HUDEP-2 (cell line): ENCODE results near the gene SLC6A6.

Experiments used
- DNase-seq, 76 experiments: peaks; one replicate each; lab custom pipeline; 2025; ENCODE audit not compliant: unreplicated experiment in 76 of 76; lab: John Stamatoyannopoulos, UW

The SLC6A6 gene

GRCh38 chr3:14415501-14415900 is 13.1 kb downstream of the SLC6A6 start:
- DNase-seq: no peak

- no peak for DNase-seq
Observed at GRCh38 chr3:14416453-14416852, 14.0 kb downstream of the SLC6A6 start.

- DNase-seq: no peak
Observed at GRCh38 chr3:14418296-14419250, 16.2 kb downstream of the SLC6A6 start.

DNA sequence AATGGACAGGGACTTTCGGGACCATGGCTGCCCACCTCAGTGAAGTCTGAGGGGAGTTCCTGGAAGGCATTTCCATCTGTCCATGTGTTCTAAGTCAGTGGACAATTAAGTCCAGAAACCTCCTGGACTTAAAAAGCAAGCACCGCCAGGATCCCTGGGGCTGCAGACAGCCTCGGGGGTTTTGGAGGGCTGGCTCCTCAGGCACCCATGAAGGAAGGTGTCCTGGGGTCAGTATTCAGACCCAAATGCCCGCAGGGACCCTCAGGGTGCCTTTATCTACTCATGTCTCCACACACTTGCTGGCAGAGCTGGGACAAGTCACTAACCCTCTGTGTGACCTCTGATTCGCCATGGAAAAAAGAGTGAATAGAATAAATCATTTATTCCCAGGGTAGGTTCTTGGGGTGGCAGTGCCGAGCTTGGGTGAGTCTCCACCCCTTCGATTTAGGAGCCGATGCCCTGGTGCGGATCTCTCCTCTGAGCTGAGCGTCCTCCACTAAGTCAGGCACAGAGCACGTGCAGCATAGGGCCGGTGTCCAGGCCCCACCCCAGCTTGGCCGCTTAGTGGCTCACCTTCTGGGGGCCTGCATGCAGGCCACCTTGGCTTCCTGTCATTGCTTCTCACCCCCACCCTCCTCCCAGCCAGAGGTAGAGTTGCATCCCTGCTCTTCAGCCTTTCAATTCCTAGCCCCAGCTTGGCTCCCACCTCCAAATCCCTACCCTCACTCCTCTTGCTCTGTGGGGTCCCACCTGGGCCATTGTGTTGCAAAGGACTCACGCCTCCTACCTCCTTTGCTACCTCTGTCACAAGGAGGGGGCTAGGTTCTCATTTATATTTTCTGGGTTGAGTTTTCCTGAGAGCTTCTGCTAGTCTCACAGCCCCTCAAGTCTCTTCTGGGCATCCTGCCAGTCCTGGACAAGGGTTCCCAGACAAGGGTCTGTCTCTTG is 19.9 kb downstream of the SLC6A6 start:
- no peak for DNase-seq

GRCh38 chr3:14423197-14423743 is 20.9 kb downstream of the SLC6A6 start:
- DNase-seq: no peak

DNA sequence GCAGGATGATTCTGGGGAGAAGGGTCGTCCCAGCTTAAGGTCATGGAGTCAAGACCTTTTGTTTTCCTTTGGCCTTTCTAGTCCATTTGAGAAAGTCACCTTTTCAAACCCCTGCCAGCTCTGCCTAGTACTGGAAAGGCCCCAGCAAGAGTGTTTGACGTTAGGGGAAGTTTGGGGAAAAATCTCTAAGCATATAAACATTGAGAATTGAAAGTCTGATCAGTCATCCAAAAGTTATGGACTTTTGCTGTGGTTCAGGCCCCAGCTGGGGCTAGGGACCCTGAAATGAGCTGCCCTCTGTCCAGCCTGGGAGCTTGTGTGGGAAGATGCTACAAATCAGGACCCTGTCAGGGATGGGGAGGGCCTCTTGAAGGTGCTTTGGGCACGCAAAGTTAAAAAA is 21.6 kb downstream of the SLC6A6 start:
- no peak for DNase-seq

DNA sequence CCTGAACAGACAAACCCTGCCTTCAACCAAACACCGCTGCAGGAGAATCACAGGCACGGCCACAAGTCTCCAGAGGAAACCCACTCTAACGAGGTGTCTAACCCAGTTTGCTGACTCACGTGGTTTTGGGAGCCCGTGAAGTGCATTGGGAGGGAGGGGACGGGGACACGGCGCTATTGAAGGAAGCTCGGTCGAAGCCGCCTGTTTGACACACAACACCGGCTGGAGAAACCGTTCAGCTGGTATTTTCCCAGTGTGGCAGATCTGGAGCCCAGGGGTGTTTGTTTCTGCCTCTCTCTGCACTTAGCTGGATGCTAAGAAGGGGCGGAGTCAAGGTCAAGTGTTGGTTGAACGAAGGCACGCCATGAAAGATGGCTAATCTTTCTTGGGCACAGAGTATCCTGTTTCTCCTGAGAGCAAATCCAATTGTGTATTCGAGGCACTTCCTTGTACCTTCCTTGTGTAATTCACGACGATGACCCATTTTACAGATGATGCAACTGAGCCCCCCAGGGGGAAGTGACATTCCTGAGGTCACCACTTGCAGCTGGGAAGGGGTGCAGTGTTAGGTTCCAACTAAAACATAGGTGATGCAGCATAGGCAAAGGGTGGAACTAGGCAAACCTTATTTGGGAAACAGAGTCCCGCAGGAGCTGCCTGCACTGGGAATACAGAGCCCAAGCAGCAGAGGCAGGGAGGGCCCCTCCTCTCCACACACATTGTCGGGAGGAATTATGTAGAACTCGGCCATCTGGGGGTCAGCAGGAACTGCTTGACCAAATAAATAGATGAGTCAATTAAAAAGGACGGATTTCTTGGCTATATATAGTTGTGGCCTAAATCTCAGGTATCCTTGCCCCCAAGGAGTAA is 22.5 kb downstream of the SLC6A6 start:
- no peak for DNase-seq

DNA sequence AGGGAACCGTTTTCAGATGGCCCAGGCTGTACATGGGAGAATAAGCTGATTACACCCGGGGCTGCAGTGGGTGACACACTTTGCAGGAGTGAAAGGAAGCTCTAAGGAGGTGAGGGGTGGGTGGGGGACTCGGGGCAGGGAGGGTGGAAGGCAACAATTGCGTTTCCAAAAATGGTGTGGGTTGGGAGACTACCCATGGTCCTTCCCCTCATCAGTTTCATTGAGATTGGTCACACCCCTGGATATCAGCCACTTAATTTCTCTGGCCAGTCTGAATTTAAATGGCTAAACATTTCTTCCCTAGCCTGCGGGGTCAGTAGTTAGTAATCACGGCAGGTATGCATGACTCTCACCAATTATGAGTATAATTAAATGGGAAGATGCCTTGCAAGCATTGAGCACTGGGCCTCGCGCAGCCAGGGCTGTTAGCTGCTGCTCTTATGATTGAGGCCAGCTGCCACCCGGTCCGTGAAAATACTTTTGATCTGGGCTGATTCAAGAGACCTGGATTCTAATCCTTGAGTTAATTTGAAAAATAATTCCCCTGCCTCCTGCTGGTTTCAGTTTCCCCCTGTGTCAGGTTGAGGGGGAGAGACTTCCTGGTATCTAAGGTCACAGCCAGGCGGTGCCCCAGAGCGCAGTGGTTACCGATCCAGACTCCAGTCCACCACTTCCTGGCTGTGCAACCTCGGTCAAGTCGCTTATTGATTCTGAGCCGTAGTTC is 23.3 kb downstream of the SLC6A6 start:
- no peak for DNase-seq

- DNase-seq: no peak
Observed at GRCh38 chr3:14426305-14426620, 23.9 kb downstream of the SLC6A6 start.

GRCh38 chr3:14428087-14429033 is 26.0 kb downstream of the SLC6A6 start:
- no peak for DNase-seq

DNA sequence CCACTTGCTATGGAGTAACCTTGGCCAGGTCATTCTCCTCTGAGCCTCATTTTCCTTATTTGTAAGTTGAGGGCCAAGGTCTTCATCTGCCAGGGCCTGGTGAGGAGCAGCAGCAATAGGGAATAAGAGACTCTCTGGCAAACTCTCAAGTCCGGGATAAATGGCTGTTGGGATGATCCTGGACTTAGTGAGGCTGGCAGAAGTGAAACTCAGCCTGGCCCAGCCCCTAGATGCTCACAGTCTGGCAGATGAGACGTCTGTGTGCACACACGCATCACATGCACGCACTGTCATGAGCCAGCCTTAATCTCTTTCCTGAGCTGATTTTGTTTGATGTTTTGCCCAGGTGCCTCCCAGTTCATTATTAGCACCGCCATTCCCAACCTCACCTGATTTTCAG is 26.8 kb downstream of the SLC6A6 start:
- DNase-seq: no peak

DNA sequence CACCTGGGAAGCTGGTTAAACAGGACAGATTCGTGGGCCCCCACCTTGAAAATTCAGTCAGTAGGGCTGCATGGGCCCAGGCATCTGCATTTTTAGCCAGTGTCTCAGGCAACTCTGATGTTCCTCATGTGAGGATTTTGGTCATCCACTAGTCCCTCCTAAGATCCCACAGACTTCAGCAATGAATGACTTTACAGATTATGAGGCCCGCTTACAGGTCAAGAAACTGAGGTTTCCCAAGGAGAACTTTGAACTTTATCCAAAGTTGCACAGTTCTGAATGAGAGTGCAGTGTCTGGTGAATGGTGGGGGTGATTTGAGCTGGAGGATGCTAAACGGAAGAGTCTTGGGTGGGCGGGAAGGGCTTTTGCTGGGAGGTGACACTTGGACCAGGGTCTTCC is 27.2 kb downstream of the SLC6A6 start:
- DNase-seq: no peak

DNA sequence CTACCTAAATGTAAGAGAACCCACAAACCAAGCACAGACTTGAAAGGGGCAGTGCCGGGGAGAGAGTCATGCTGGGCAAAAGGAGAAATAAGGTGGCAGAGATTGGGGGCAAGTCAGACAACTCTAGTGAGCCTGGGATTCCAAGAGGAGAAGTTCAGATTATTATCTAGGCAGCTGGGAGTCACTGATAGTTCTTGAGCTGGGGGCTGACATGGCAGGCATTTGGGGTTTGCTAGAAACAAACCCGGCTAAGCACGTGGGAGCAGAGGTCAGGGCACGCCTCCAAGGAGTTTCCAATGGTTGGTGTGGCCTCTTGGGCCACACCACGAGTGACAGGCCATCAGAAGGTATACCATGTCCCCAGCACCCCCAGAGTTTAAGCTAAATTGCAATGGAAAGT is 27.6 kb downstream of the SLC6A6 start:
- peak in 6 of 76 experiments; percentile 5 to 48 (median 12) for DNase-seq

DNA sequence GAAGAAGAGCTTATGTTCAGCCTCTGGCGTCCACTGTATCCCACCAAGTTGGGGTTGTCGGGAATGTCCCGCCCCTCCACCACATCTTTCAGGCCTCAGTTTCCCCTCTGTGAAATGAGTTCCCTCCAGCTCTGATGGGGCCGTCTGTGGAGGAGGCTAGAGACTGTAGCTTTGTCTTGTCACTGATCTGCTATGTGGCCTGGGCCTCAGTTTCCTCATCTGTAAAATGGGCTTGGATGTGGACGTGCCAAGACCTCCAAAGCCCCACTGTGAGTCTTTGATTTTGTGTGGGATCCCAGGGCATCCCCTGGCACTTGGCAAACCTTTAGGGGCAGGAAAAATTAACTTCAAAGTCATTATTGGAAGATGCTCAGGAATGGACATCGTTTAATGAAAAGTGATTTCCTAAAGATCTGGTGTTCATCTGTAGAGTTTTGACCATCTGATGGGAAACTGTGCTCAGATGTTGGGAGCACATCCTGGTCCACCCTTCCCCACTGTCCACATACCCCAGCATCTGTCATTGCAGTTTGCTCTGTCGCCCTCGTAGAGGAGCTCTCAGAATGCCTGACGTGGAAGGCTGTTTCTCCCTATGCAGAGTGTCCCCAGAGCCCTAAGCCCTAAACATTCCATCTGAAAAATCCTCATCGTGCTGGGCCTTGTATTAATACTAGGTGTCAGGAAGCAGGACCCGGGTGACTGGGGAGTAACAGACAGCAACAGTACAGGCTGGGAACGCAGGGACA is 28.5 kb downstream of the SLC6A6 start:
- DNase-seq: no peak

DNA sequence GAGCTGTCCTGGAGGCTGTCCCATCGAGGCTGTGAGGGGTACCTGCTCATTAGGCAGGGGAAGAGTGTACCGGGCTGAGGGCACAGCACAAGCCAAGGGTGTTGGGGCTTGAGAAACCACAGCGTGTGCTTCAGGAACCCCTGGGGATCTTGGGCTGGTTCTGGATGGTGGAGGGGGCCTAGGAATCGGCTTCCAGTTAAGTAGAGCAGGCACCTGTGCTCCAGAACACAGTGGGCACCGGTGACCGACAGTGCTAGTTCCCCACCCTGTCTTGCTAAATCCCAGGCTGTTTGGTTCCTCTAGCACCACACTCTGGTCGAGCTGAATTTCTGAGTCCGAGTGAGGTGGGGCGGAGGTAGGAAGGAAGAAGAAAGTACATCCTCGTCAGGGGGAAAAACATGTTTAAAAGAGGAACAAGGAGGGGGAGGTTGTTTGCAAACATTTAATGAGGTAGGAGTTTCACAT is 29.1 kb downstream of the SLC6A6 start:
- DNase-seq: peak in 23 of 76 experiments; percentile 5 to 54 (median 28)

DNA sequence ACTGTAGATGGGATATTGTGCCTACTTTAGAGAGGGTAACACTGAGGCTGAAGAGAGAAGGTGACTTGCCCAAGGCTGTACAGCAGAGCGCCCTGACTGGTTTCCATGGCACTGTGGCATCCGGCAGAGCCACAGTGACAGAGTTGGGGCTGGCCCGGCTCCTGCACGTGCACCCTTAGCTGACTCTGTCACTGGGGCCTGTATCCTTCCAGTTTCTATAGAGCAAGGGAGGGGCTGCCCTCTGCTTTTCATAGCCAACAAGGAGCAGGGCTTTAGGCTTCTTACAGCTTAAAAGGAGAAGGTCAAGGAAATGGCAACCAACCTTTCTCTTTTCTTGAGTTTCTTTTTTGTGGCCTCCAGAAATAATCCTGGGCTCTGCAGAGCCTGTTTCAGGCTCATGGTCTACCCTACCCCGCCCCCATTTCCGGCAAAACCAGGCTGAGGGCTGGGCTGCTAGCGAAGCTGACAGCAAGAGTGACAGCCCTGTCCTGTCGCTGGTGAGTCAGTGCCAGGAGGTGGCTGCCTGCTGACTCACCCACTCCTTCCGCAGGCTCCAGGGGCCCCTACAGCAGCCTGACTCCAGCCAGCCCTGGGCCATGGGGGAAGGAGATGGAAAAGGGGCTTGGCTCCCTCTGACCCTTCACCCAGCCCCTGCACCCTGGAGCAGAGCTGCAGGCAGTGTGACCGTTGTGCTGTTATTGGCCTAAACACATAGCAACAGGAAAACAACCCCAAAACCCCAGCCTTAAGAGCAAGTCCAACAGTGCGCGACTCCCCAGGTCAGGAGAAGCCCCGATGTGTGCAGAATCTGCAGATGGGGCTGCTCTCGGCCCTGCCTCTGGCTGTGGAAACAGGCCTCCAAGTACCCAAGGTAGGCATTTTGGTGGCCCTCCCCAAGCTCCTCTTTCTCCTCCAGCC is 29.8 kb downstream of the SLC6A6 start:
- peak; percentile 18 to 94 (median 84) for DNase-seq

- DNase-seq: no peak
Observed at GRCh38 chr3:14433106-14433505, 30.7 kb downstream of the SLC6A6 start.
